Body of pancreas (tissue), 4 donors: ENCODE results near the gene PRXL2A.

Experiments
- POLR2A ChIP-seq, 3 donors: fragments of 450-650 bp; IDR thresholded peaks; one replicate each; pipeline ENCODE4 v1.6.1; 2016; ENCODE audit warnings: antibody characterized with exemption in 3 of 3, mild to moderate bottlenecking in 2 of 3
- TF ChIP-seq, protein P1 (sequence below), 7 experiments: fragments of 450-650 bp in 4 of 7; fragments of 200-600 bp in 3 of 7; sonication (generic) in 3 of 7; IDR thresholded peaks; one replicate each; pipeline ENCODE4 v1.5.1; 2016 to 2019; ENCODE audit warnings: antibody characterized with exemption in 7 of 7

DNA sequence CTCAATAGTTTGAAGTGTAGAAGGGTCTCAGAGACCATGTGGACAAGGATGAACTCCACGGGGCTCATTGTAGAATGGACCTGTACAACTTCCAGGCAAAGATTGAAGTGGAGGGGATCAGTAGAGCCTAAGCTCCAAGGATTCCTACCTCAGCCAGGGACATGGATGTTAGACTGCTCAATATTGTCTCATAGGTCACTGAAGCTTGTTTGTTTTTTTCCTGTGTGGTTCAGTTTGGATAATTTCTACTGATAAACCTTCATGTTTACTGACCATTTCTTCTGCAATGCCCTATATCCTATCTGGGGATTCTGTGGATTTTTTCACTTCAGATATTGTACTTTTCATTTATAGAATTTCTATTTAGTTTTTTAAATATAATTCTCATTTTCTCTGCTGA lies 42.8 kb upstream of the PRXL2A start:
- TF ChIP-seq, protein P1, sequence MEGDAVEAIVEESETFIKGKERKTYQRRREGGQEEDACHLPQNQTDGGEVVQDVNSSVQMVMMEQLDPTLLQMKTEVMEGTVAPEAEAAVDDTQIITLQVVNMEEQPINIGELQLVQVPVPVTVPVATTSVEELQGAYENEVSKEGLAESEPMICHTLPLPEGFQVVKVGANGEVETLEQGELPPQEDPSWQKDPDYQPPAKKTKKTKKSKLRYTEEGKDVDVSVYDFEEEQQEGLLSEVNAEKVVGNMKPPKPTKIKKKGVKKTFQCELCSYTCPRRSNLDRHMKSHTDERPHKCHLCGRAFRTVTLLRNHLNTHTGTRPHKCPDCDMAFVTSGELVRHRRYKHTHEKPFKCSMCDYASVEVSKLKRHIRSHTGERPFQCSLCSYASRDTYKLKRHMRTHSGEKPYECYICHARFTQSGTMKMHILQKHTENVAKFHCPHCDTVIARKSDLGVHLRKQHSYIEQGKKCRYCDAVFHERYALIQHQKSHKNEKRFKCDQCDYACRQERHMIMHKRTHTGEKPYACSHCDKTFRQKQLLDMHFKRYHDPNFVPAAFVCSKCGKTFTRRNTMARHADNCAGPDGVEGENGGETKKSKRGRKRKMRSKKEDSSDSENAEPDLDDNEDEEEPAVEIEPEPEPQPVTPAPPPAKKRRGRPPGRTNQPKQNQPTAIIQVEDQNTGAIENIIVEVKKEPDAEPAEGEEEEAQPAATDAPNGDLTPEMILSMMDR (IDR thresholded peaks at IDR 0.05) = no peak
- no peak for TF ChIP-seq POLR2A (IDR thresholded peaks at IDR 0.05)
